ENCODE results near the gene DHX15. TPM values are rescaled to one million over a fixed set of nuclear protein-coding genes. Genes with fewer than 3 reads are reported as not detected.

DHX15 gene
- total RNA-seq, 4 donors from 2014 or later, result 113 to 334 (median 139) TPM

DNA sequence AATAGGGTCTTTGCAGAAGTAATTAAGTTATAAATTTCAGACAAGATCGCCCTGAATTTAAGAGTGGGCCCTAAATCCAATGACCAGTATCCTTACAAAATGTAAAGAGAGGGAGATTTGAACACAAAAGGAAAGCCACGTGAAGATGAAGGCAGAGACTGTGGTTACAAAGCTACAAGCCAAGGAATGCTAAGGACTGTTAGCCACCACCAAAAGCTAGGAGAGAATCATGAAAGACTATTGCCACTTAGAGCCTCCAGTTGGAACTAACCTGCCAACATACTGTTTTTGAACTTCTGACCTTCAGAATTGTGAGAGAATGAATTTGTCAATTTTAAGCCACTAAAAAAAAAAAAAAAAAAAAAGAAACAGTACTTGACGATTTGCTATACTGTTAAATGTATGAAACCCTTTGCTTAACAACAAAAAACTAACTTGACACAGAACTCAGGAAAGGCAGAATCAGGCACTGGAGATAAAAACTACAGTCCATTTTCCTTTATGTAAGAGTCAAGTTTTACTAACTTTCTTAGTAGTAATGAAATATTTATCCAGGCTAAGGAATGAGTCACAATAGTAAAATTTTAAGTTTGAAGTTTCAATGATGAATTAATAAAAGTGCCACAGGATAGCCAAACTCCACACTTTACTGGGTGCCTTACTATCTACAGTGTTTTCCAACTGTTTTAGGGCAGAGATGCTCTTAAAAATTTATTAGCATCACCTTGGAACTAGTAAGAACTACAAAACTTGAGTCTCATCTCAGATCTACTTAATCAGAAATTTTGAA, 25.1 kb downstream of the DHX15 start:
- Histone ChIP-seq H3K4me3 (no peak overlapping the region), H3K9me3 (no peaks in the 10 kb centered on the region), H3K36me3 (no peaks in the 10 kb centered on the region), H3K27me3 (no peaks in the 10 kb centered on the region), H3K4me1 (peaks cover 0 to 5% of the 10 kb centered on the region in 2 donors), H3K27ac (no peak overlapping the region)
- TF ChIP-seq POLR2A (IDR thresholded peaks at IDR 0.05) (no peak), CTCF (IDR thresholded peaks at IDR 0.05) (no peak)
- no peak for DNase-seq
- intact Hi-C loops (cut with DNase I; ENCODE audit: low total_unique reads), result no loop called here

DNA sequence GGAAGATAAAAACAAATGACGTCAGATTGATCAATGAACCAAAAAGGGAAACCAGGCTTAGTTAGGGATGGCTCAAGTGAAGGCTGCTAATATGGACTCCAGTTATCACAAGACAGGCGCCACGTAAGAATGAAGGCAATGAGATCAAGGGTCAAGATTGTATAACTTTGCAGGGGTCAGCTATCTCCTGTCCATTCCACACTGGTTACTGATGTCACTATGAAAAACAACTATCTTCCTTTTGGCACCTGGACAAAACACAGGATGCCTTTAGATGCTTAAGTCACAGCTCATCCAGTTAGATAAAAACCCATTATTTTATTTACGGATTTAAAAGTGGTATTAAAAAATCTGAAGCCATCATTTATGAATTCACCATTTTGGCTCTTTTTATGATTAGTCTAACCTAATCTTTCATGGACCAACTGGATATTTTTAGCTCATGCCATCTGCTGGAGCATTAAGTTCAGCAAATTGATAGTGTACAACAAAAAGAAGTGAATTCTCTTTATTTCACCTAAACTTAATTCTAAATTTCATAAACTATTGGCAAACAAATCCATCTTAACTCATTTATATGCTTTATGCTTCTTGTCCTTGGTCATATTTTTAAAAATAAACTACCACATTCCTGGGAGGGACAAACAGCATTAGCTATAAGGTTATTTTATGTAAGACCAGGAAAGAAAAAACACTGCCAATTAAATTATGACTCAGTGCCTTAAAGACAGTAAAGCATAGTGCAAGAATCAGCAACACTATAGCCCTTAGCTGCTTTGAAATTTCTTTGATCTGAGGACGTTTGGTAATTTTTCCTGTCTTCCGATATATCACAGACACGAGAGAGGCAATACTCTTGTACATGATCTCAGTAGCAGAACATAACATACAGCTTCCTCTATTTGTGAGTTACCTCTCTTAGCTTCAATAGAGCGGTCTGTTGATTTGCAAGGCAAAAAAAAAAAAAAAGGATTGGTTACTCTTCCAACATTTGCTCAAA, 27.0 kb downstream of the DHX15 start:
- intact Hi-C loops (cut with DNase I; ENCODE audit: low total_unique reads), result no loop called here
- peaks cover 0 to 5% of the 10 kb centered on the region in 2 donors for H3K4me1 ChIP-seq
- H3K4me3 ChIP-seq, result no peak overlapping the region

GRCh38 chr4:24551492-24552289, 32.7 kb downstream of the DHX15 start:
- no peaks in the 10 kb centered on the region for H3K36me3 ChIP-seq
- H3K27me3 ChIP-seq, result no peaks in the 10 kb centered on the region
- TF ChIP-seq POLR2A (IDR thresholded peaks at IDR 0.05) (no peak), CTCF (IDR thresholded peaks at IDR 0.05) (peak in 2 of 4 experiments; percentile 20 to 23)
- peak overlapping the region in 1 of 2 donors; percentile 14 for H3K27ac ChIP-seq
- intact Hi-C loops (cut with DNase I; ENCODE audit: low total_unique reads), result no loop called here
- H3K4me1 ChIP-seq, result no peaks in the 10 kb centered on the region
- no peak overlapping the region for H3K4me3 ChIP-seq
- no peaks in the 10 kb centered on the region for H3K9me3 ChIP-seq
- no peak for DNase-seq

More for the DNA sequence above, 27.0 kb downstream of the DHX15 start:
- no peaks in the 10 kb centered on the region for H3K36me3 ChIP-seq
- DNase-seq, result no peak
- no peaks in the 10 kb centered on the region for H3K27me3 ChIP-seq
- no peaks in the 10 kb centered on the region for H3K9me3 ChIP-seq
- TF ChIP-seq POLR2A (IDR thresholded peaks at IDR 0.05) (no peak), CTCF (IDR thresholded peaks at IDR 0.05) (no peak)
- H3K27ac ChIP-seq, result no peak overlapping the region

GRCh38 chr4:24550441-24551175, 33.7 kb downstream of the DHX15 start:
- no peaks in the 10 kb centered on the region for H3K9me3 ChIP-seq
- H3K4me1 ChIP-seq, result no peaks in the 10 kb centered on the region
- DNase-seq, result no peak
- no peak overlapping the region for H3K27ac ChIP-seq
- intact Hi-C loops (cut with DNase I; ENCODE audit: low total_unique reads), result no loop called here
- H3K4me3 ChIP-seq, result no peak overlapping the region
- no peaks in the 10 kb centered on the region for H3K27me3 ChIP-seq
- no peaks in the 10 kb centered on the region for H3K36me3 ChIP-seq
- TF ChIP-seq CTCF (IDR thresholded peaks at IDR 0.05) (no peak), POLR2A (IDR thresholded peaks at IDR 0.05) (no peak)

Measured in uterus (tissue), 4 donors.